Loucy (cell line): Measurements from ENCODE around the gene IL17RE.

Source experiments
- CTCF ChIP-seq: fragments of 200-600 bp; sonication (generic); conservative IDR thresholded peaks from 2 replicates; pipeline ENCODE4 v1.5.1; 2014; ENCODE audit warnings: mild to moderate bottlenecking, antibody characterized with exemption, low read length
- EZH2phosphoT487 ChIP-seq: fragments of 200-600 bp; IDR thresholded peaks from 2 replicates; pipeline ENCODE4 v1.6.1; 2018; ENCODE audit warnings: antibody characterized with exemption, mild to moderate bottlenecking, moderate library complexity, borderline replicate concordance

GRCh38 chr3:9955611-9956352 is 53.1 kb downstream of the IL17RE start:
- TF ChIP-seq CTCF (no peak), EZH2phosphoT487 (no peak)
